Measurements from ENCODE around the gene GALNT16.

The GALNT16 gene

GRCh38 chr14:69366761-69367160 is 106.8 kb downstream of the GALNT16 start:
- H4K20me1 ChIP-seq (ENCODE audit: insufficient read depth, low read length, poor library complexity, severe bottlenecking), result no peaks in the 10 kb centered on the region

GRCh38 chr14:69368381-69368780 is 108.4 kb downstream of the GALNT16 start:
- H3K36me3 ChIP-seq (ENCODE audit: insufficient read depth, low read length), result no peaks in the 10 kb centered on the region
- no peak overlapping the region for H3K4me3 ChIP-seq (ENCODE audit: low read length, poor library complexity, severe bottlenecking)

More at GRCh38 chr14:69366761-69367160, 106.8 kb downstream of the GALNT16 start:
- Histone ChIP-seq H3K4me2 (ENCODE audit: low read depth, low read length, poor library complexity, severe bottlenecking) (no peak overlapping the region), H3K4me3 (ENCODE audit: low read length, poor library complexity, severe bottlenecking) (no peak overlapping the region), H3K36me3 (ENCODE audit: insufficient read depth, low read length) (no peaks in the 10 kb centered on the region), H3K9me2 (replicated peaks; ENCODE audit: low read depth, low read length) (no peaks in the 10 kb centered on the region), H3K9ac (ENCODE audit: low read depth, low read length, poor library complexity, severe bottlenecking) (no peak overlapping the region), H3K27me3 (ENCODE audit: insufficient read depth, low read length, poor library complexity, severe bottlenecking) (no peaks in the 10 kb centered on the region), H3F3A (ENCODE audit: low read depth) (no peaks in the 10 kb centered on the region), H2AFZ (ENCODE audit: low read length) (no peak overlapping the region), H3K79me2 (ENCODE audit: insufficient read depth, low read length) (no peaks in the 10 kb centered on the region), H3K4me1 (ENCODE audit: insufficient read depth, low read length, poor library complexity, severe bottlenecking) (no peaks in the 10 kb centered on the region), H3K9me3 (ENCODE audit: insufficient read depth, low read depth, low read length) (no peaks in the 10 kb centered on the region)
- no peak for TF ChIP-seq CTCF (conservative IDR thresholded peaks at IDR 0.05; ENCODE audit: low read length)
- TF ChIP-seq EZH2phosphoT487 (IDR thresholded peaks at IDR 0.05; ENCODE audit: borderline replicate concordance), result no peak

GRCh38 chr14:69370061-69370460 is 110.1 kb downstream of the GALNT16 start:
- Histone ChIP-seq H3K4me2 (ENCODE audit: low read depth, low read length, poor library complexity, severe bottlenecking) (no peak overlapping the region), H3K4me1 (ENCODE audit: insufficient read depth, low read length, poor library complexity, severe bottlenecking) (no peaks in the 10 kb centered on the region), H3K4me3 (ENCODE audit: low read length, poor library complexity, severe bottlenecking) (no peak overlapping the region), H4K20me1 (ENCODE audit: insufficient read depth, low read length, poor library complexity, severe bottlenecking) (no peaks in the 10 kb centered on the region), H3K9me3 (ENCODE audit: insufficient read depth, low read depth, low read length) (no peaks in the 10 kb centered on the region), H3K9me2 (replicated peaks; ENCODE audit: low read depth, low read length) (no peaks in the 10 kb centered on the region), H3K79me2 (ENCODE audit: insufficient read depth, low read length) (no peaks in the 10 kb centered on the region), H3K9ac (ENCODE audit: low read depth, low read length, poor library complexity, severe bottlenecking) (no peak overlapping the region), H3K36me3 (ENCODE audit: insufficient read depth, low read length) (peaks cover 10% of the 10 kb centered on the region; the same call in 1 of the 2 replicates), H3F3A (ENCODE audit: low read depth) (no peaks in the 10 kb centered on the region), H3K27me3 (ENCODE audit: insufficient read depth, low read length, poor library complexity, severe bottlenecking) (no peaks in the 10 kb centered on the region), H2AFZ (ENCODE audit: low read length) (no peak overlapping the region)
- TF ChIP-seq EZH2phosphoT487 (IDR thresholded peaks at IDR 0.05; ENCODE audit: borderline replicate concordance) (no peak), CTCF (conservative IDR thresholded peaks at IDR 0.05; ENCODE audit: low read length) (no peak)

More at GRCh38 chr14:69368381-69368780, 108.4 kb downstream of the GALNT16 start:
- Histone ChIP-seq H3K4me2 (ENCODE audit: low read depth, low read length, poor library complexity, severe bottlenecking) (no peak overlapping the region), H3K9me3 (ENCODE audit: insufficient read depth, low read depth, low read length) (no peaks in the 10 kb centered on the region), H2AFZ (ENCODE audit: low read length) (no peak overlapping the region), H3K9ac (ENCODE audit: low read depth, low read length, poor library complexity, severe bottlenecking) (no peak overlapping the region), H3K79me2 (ENCODE audit: insufficient read depth, low read length) (no peaks in the 10 kb centered on the region), H3K4me1 (ENCODE audit: insufficient read depth, low read length, poor library complexity, severe bottlenecking) (no peaks in the 10 kb centered on the region), H3K9me2 (replicated peaks; ENCODE audit: low read depth, low read length) (no peaks in the 10 kb centered on the region), H4K20me1 (ENCODE audit: insufficient read depth, low read length, poor library complexity, severe bottlenecking) (no peaks in the 10 kb centered on the region), H3F3A (ENCODE audit: low read depth) (no peaks in the 10 kb centered on the region), H3K27me3 (ENCODE audit: insufficient read depth, low read length, poor library complexity, severe bottlenecking) (no peaks in the 10 kb centered on the region)
- no peak for TF ChIP-seq EZH2phosphoT487 (IDR thresholded peaks at IDR 0.05; ENCODE audit: borderline replicate concordance)
- TF ChIP-seq CTCF (conservative IDR thresholded peaks at IDR 0.05; ENCODE audit: low read length), result no peak

All from Loucy (cell line).